K562 (cell line): ENCODE measurements around the gene TSPYL2. TPM values are rescaled to one million over a fixed set of nuclear protein-coding genes. Genes with fewer than 3 reads are reported as not detected.

ENCODE experiments used
- ATAC-seq: fragments of 200-7000 bp; cut with Tn5 transposase; 3 replicates; pipeline ENCODE4 v1.9.1; 2020; ENCODE audit warnings: moderate library complexity
- BruUV-seq: library from RNA; stranded (reverse); fragments of 400-500 nt; replicated peaks from 2 replicates; lab custom pipeline; 2021; lab: Mats Ljungman, UMichigan
- CTCF ChIA-PET: fragments of 300-600 bp; formaldehyde crosslinking; extraction: SDS; loops from one replicate; lab custom pipeline; 2021; ENCODE audit warnings: low intra/inter-chr PET ratio; lab: Yijun Ruan, JAX
- POLR2A ChIA-PET: fragments of 300-600, 350-650 bp; sonication (Branson Sonifier 250); formaldehyde crosslinking; extraction: SDS; loops from one replicate; lab custom pipeline; 2021; ENCODE audit warnings: antibody characterized with exemption, inconsistent platforms; lab: Yijun Ruan, JAX
- DNase-seq, 4 experiments: peaks; one replicate each; pipeline versions ENCODE4 v3.0.0 to v3.0.0-alpha.2; 2011 to 2018; ENCODE audit warnings: low spot score in 3 of 4, mixed read lengths in 3 of 4; ENCODE audit errors: extremely low read depth in 1 of 4
- FAIRE-seq: peaks from 2 replicates; lab custom pipeline; 2011; peaks lifted over from hg19 to GRCh38; lab: Jason Lieb, UNC
- H2AFZ ChIP-seq: 2 replicates; pipeline ENCODE4 v1.6.0; 2011; ENCODE audit warnings: low read depth, low read length, control low read depth, inconsistent platforms
- H3K27ac ChIP-seq: fragments of 200-600 bp; 3 replicates; pipeline ENCODE4 v1.8.0; 2011; ENCODE audit warnings: low read depth, mild to moderate bottlenecking, control low read depth, inconsistent platforms, low read length, moderate library complexity, mixed read lengths; ENCODE audit errors: extremely low read depth
- H3K27me3 ChIP-seq, 2 experiments: fragments of 300-600 bp in 1 of 2; 2 replicates in 1 of 2; 3 replicates in 1 of 2; pipeline versions ENCODE4 v1.6.0 to v1.8.0; 2011; ENCODE audit warnings: inconsistent platforms in 2 of 2, low read length in 2 of 2, mild to moderate bottlenecking in 1 of 2, mixed read lengths in 1 of 2, moderate library complexity in 1 of 2; ENCODE audit not compliant: control insufficient read depth in 2 of 2, insufficient read depth in 2 of 2
- H3K36me3 ChIP-seq: fragments of 300-600 bp; 3 replicates; pipeline ENCODE4 v1.8.0; 2011; ENCODE audit warnings: mild to moderate bottlenecking, low read length, inconsistent platforms; ENCODE audit not compliant: control insufficient read depth, insufficient read depth
- H3K4me1 ChIP-seq, 2 experiments: fragments of 200-600 bp in 1 of 2; replicated peaks in 1 of 2; 2 replicates in 1 of 2; 3 replicates in 1 of 2; pipeline versions ENCODE4 v1.5.1 to v1.8.0; 2011; ENCODE audit warnings: inconsistent platforms in 2 of 2, low read length in 2 of 2, mild to moderate bottlenecking in 1 of 2, mixed read lengths in 1 of 2, moderate library complexity in 1 of 2; ENCODE audit not compliant: control insufficient read depth in 2 of 2, insufficient read depth in 2 of 2
- H3K4me2 ChIP-seq: 2 replicates; pipeline ENCODE4 v1.6.1; 2011; ENCODE audit warnings: low read length, control low read depth, inconsistent platforms, mixed read lengths; ENCODE audit not compliant: insufficient read depth
- H3K4me3 ChIP-seq: fragments of 200-600 bp; sonication (generic), shearing (Covaris generic); 2 replicates; pipeline ENCODE4 v1.5.1; 2016; ENCODE audit warnings: control low read depth, inconsistent platforms
- H3K79me2 ChIP-seq: fragments of 200-600 bp; 3 replicates; pipeline ENCODE4 v1.8.0; 2011; ENCODE audit warnings: low read length, inconsistent platforms; ENCODE audit not compliant: control insufficient read depth, insufficient read depth
- H3K9ac ChIP-seq, 2 experiments: 2 replicates each; pipeline versions ENCODE4 v1.6.0 to v1.6.1; 2011; ENCODE audit warnings: low read depth in 2 of 2, low read length in 2 of 2, control low read depth in 1 of 2, inconsistent platforms in 1 of 2, mild to moderate bottlenecking in 1 of 2, mixed read lengths in 1 of 2; ENCODE audit not compliant: insufficient read depth in 1 of 2
- H3K9me1 ChIP-seq: one replicate; pipeline ENCODE4 v1.6.0; 2011; ENCODE audit warnings: inconsistent platforms, mild to moderate bottlenecking, low read length, moderate library complexity; ENCODE audit not compliant: control insufficient read depth, insufficient read depth
- H3K9me3 ChIP-seq: replicated peaks from 2 replicates; pipeline ENCODE4 v1.5.1; 2011; ENCODE audit warnings: low read depth, low read length, inconsistent platforms; ENCODE audit not compliant: control insufficient read depth, insufficient read depth
- H4K20me1 ChIP-seq: replicated peaks from 2 replicates; pipeline ENCODE4 v1.6.1; 2011; ENCODE audit warnings: low read length, inconsistent platforms, mixed read lengths; ENCODE audit not compliant: control insufficient read depth, insufficient read depth
- CTCFL ChIP-seq: IDR thresholded peaks from 2 replicates; pipeline ENCODE4 v1.6.1; 2011; ENCODE audit warnings: borderline replicate concordance, low read depth, mild to moderate bottlenecking, moderate library complexity, low read length; ENCODE audit not compliant: insufficient read depth, poor library complexity, severe bottlenecking
- L3MBTL2 ChIP-seq: fragments of 450-650 bp; IDR thresholded peaks from 2 replicates; pipeline ENCODE4 v1.6.1; 2016; ENCODE audit warnings: mild to moderate bottlenecking, moderate library complexity
- MGA ChIP-seq: fragments of 450-650 bp; IDR thresholded peaks from 2 replicates; pipeline ENCODE4 v1.6.1; 2016; ENCODE audit warnings: mild to moderate bottlenecking, moderate library complexity
- WGBS: fragments of 100-300 bp; shearing (Covaris generic); methylation state at CpG from one replicate; pipeline ENCODE4 v1.1.6; 2016; ENCODE audit warnings: low coverage, mixed read lengths; ENCODE audit not compliant: insufficient coverage; ENCODE audit errors: missing lambda C conversion rate; 5-methylcytosine and 5-hydroxymethylcytosine counted together
- in situ Hi-C: fragments of 300-500 bp; cut with MboI; formaldehyde crosslinking; loops from 4 replicates; pipeline ENCODE4 v1.15.0; 2018; ENCODE audit warnings: inconsistent platforms, mixed read lengths
- intact Hi-C: fragments of 100-400 bp; cut with micrococcal nuclease; formaldehyde crosslinking; loops from 2 replicates; pipeline ENCODE4 v1.14.2; 2022
- polyA plus RNA-seq, 8 experiments: library from polyadenylated mRNA; depleted of rRNA in 4 of 8; stranded (reverse) in 5 of 8; unstranded in 3 of 8; fragments of >200 nt; fragmentation: Nextera tagmentation in 2 of 8; fragmentation: Illumina TruSeq in 1 of 8; extraction: Ambion mirVana in 2 of 8; extraction: Trizol in 1 of 8; gene quantifications; 2 replicates each; pipeline versions ENCODE4 v1.2.1 to v1.2.3, GENCODE V29; 2011 to 2014; ENCODE audit warnings: inconsistent platforms in 1 of 8, missing spikeins in 1 of 8
- total RNA-seq, 7 experiments: library from RNA; depleted of rRNA in 6 of 7; stranded (reverse); fragments of >200 nt in 6 of 7; fragmentation: Illumina TruSeq in 2 of 7; extraction: Trizol in 2 of 7; gene quantifications; 2 replicates each; pipeline versions ENCODE4 v1.2.1 to v1.2.3, GENCODE V29; 2011 to 2021; ENCODE audit warnings: low replicate concordance in 1 of 7

TSPYL2 gene
- total and polyA plus RNA-seq, 9 of the 15 experiments (the other 6 are each of a cell fraction or from before 2014, with no cell fraction given), result 0.41 to 20.0 (median 10.8) TPM

- CTCF ChIA-PET, result no interaction called here
- POLR2A ChIA-PET, result interaction anchor here (0.7 kb wide), 1 partner anchor 119 kb away, joined by 5 read pairs; no protein-coding TSS in a partner anchor
- ATAC-seq (peak; percentile 20; the same call in 2 of the 3 replicates), DNase-seq (peak in 1 of 4 experiments; percentile 47), FAIRE-seq (no peak)
- in situ Hi-C loops, result no loop called here
- intact Hi-C loops, result loop anchor here (10.0 kb wide), 1 partner anchor 147 kb away; the partner anchor contains the start of gene KDM5C
- H4K20me1 ChIP-seq, result no peaks in the 10 kb centered on the region
- H3K27ac ChIP-seq, result no peak overlapping the region
- H3K4me2 ChIP-seq, result no peak overlapping the region
- H3K27me3 ChIP-seq, result no peaks in the 10 kb centered on the region
- WGBS, result 34% methylated on average over 19 of the region's 27 CpGs
- no peak overlapping the region for H3K4me3 ChIP-seq
- peaks cover under 1% of the 10 kb centered on the region; the same call in 2 of the 3 replicates for H3K79me2 ChIP-seq
- peak overlapping the region; percentile 68; the same call in 1 of the 2 replicates for H2AFZ ChIP-seq
- BruUV-seq, result no TSS peak
- no peaks in the 10 kb centered on the region for H3K9me1 ChIP-seq
- H3K4me1 ChIP-seq, result peaks cover 0 to 16% of the 10 kb centered on the region in 2 experiments; a peak in 3 of 5 replicates
- H3K9ac ChIP-seq, result no peak overlapping the region; a peak in 1 of 4 replicates
- H3K36me3 ChIP-seq, result no peaks in the 10 kb centered on the region
- no peaks in the 10 kb centered on the region for H3K9me3 ChIP-seq
- TF ChIP-seq L3MBTL2, result peak; percentile 51
- TF ChIP-seq CTCFL, result peak; percentile 93
- 0 out of 2 replicates have a peak, but pooled peaks have one; percentile 18 for TF ChIP-seq MGA
Observed at GRCh38 chrX:53077207-53078197, 4.7 kb upstream of the TSPYL2 start.
